Left lung (tissue), 10 donors: ENCODE results near the gene HIBADH. TPM values are rescaled to one million over a fixed set of nuclear protein-coding genes. Genes with fewer than 3 reads are reported as not detected.
"Not testable (repeated sequence)": the region's sequence is repeated elsewhere in the genome, so short reads cannot be mapped to it uniquely, and the experiment has no call there.

Source experiments
- ATAC-seq: fragments of 200-7000 bp; cut with Tn5 transposase; one replicate; pipeline ENCODE4 v1.9.1; 2020; ENCODE audit warnings: moderate library complexity
- DNase-seq, 4 donors: peaks; one replicate each; pipeline ENCODE4 v3.0.0-alpha.2; 2013 to 2020
- H3K27ac ChIP-seq, 2 donors: fragments of 200-600 bp; sonication (generic) in 1 of 2; one replicate each; pipeline versions ENCODE4 v1.5.0 to v1.8.0; 2020 to 2021
- H3K27me3 ChIP-seq, 2 donors: fragments of 200-600 bp; sonication (generic) in 1 of 2; one replicate each; pipeline versions ENCODE4 v1.5.0 to v1.8.0; 2020 to 2021
- H3K36me3 ChIP-seq, 2 donors: fragments of 200-600 bp; sonication (generic) in 1 of 2; one replicate each; pipeline versions ENCODE4 v1.5.0 to v1.8.0; 2020 to 2021
- H3K4me1 ChIP-seq, 2 donors: fragments of 200-600 bp; one replicate each; pipeline ENCODE4 v1.8.0; 2021
- H3K4me3 ChIP-seq, 2 donors: fragments of 200-600 bp; sonication (generic) in 1 of 2; one replicate each; pipeline versions ENCODE4 v1.5.0 to v1.8.0; 2020 to 2021; ENCODE audit warnings: mild to moderate bottlenecking in 1 of 2
- H3K9me3 ChIP-seq, 2 donors: fragments of 200-600 bp; sonication (generic) in 1 of 2; one replicate each; pipeline versions ENCODE4 v1.5.0 to v1.8.0; 2020 to 2021
- intact Hi-C, 2 donors: fragments of 100-400 bp; cut with DNase I; formaldehyde crosslinking; loops; one replicate each; pipeline versions ENCODE4 v1.11.2 to v1.14.2; 2022
- polyA plus RNA-seq, 6 donors: library from polyadenylated mRNA; unstranded; fragments of 120-200 nt; gene quantifications; one replicate each; pipeline ENCODE4 v1.2.1, GENCODE V29; 2013; ENCODE audit not compliant: insufficient read length in 6 of 6
- total RNA-seq, 2 donors: library from RNA; stranded (reverse); fragmentation: NEBNext Ultra II Directional; extraction: Animal tissue kit (Norgen Biotek cat#: 25700); gene quantifications; one replicate each; pipeline ENCODE4 v1.2.1, GENCODE V29; 2021
- TF ChIP-seq, protein P1 (sequence below), 2 donors: fragments of 200-600 bp; sonication (generic) in 1 of 2; IDR thresholded peaks; one replicate each; pipeline versions ENCODE4 v1.5.0 to v1.8.0; 2021; ENCODE audit warnings: antibody characterized with exemption in 2 of 2
- donor health status: DM: no; HTN: yes; CAD: no.
- donor health status: DM: no; HTN: no; CAD: no.

HIBADH gene
- total and polyA plus RNA-seq, 8 donors = 20.8 to 63.3 (median 49.4) TPM

DNA sequence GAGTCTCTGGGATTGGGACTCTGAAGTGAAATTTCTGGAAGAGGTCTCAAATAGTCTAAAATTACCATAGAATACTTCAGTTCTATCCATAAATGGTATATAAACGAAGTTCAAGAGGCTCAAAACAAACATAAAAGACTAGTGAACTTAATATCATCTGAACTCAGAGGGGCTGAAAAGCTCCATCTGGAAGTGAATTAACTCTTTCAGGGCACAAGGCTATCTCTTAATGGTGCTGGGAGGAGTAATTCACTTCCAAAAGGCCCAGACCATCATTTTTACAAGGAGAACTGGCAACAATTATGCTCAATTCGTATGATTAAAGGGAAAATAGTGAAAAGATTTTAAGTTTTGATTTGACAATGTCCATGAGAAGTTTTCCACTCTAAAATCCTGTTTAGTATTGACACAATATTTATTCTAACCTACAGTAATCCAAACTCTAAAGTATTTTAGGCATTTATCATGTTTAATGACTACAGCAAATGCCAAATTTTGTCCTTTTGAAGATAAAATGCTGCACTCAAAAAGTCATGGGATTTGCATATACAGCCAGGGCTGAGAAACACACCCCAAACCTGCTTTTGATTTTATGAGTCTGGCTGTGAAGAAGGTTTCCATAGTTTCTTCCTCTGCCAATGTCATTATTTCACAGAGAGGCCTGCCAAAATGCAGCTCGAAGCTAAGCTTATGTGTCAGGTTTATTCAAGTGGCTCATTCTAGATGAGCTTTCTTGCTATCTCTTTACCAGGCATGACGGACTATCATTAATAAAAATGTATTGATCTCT is 143.9 kb downstream of the HIBADH start:
- intact Hi-C loops = no loop called here
- Histone ChIP-seq H3K27ac (no peak overlapping the region), H3K36me3 (no peaks in the 10 kb centered on the region), H3K9me3 (no peaks in the 10 kb centered on the region), H3K27me3 (no peaks in the 10 kb centered on the region), H3K4me3 (no peak overlapping the region), H3K4me1 (no peaks in the 10 kb centered on the region)
- TF ChIP-seq, protein P1, sequence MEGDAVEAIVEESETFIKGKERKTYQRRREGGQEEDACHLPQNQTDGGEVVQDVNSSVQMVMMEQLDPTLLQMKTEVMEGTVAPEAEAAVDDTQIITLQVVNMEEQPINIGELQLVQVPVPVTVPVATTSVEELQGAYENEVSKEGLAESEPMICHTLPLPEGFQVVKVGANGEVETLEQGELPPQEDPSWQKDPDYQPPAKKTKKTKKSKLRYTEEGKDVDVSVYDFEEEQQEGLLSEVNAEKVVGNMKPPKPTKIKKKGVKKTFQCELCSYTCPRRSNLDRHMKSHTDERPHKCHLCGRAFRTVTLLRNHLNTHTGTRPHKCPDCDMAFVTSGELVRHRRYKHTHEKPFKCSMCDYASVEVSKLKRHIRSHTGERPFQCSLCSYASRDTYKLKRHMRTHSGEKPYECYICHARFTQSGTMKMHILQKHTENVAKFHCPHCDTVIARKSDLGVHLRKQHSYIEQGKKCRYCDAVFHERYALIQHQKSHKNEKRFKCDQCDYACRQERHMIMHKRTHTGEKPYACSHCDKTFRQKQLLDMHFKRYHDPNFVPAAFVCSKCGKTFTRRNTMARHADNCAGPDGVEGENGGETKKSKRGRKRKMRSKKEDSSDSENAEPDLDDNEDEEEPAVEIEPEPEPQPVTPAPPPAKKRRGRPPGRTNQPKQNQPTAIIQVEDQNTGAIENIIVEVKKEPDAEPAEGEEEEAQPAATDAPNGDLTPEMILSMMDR (IDR thresholded peaks at IDR 0.05) = no peak
- ATAC-seq (no peak), DNase-seq (no peak)

DNA sequence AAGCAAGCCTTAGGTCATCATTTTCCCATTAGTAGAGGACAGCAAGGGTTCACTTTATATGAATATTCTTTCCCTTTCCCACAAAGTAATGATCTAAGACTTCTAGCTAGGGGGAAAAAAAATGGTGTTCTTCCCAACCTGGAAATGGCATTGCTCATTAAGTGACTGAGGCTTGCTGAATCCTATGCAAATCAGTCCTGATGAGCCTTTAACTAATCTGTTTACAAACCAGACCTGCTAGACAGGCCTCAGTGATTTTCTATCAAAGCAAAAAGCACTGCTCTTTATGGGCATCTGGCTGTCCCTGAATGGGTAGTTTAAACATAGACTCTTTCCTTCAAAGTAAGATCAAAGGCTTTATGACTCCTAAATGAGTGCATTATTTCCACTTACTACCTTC is 146.3 kb downstream of the HIBADH start:
- ATAC-seq = no peak
- no peaks in the 10 kb centered on the region for H3K9me3 ChIP-seq
- no peaks in the 10 kb centered on the region for H3K4me1 ChIP-seq
- no peaks in the 10 kb centered on the region for H3K36me3 ChIP-seq
- no peaks in the 10 kb centered on the region for H3K27me3 ChIP-seq
- H3K4me3 ChIP-seq = no peak overlapping the region
- H3K27ac ChIP-seq = no peak overlapping the region
- no peak for DNase-seq
- intact Hi-C loops = no loop called here
- TF ChIP-seq, protein P1 (IDR thresholded peaks at IDR 0.05) = no peak

DNA sequence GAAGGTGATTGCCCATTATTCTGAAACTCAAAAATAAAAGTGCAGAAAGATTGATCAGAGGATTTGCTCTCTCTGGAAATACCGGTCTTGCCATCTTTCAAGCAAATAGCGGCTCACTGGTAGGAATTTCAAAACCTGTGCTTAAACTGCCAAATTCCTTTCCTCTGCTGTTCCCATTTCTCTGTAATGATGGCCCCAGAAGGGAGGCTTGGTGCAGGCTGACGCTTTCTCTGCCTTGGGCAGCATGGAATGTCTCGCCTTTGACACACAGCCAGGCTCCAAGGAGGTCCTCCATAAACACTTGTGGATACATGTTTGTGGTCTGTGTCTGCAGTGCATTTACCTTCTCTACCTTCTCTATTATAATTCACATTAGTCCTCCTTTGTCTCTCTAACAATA is 146.8 kb downstream of the HIBADH start:
- intact Hi-C loops = no loop called here
- Histone ChIP-seq H3K36me3 (no peaks in the 10 kb centered on the region), H3K4me3 (no peak overlapping the region), H3K27me3 (no peaks in the 10 kb centered on the region), H3K27ac (no peak overlapping the region), H3K9me3 (no peaks in the 10 kb centered on the region), H3K4me1 (no peaks in the 10 kb centered on the region)
- DNase-seq = no peak
- no peak for ATAC-seq
- TF ChIP-seq, protein P1 (IDR thresholded peaks at IDR 0.05) = no peak

DNA sequence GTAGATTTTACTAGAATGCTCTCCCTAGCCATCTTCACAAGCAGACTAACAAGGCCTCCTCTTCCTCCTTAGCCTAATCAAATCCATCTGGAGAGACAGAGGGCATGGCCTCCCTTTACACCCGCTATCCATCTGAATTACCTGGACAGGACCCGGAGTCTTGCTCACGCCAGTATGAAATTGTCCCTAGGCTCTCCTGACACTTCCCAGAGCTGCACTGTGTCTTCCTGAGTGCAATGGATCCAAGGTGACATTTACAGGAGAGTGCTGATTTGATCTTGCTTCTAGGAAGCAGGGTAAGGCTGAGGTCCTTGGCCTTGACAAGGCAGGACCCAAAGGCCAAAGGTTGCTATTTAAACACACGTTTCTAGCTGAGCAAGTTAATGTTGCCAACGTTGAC is 147.8 kb downstream of the HIBADH start:
- Histone ChIP-seq H3K4me1 (no peaks in the 10 kb centered on the region), H3K27me3 (no peaks in the 10 kb centered on the region), H3K9me3 (no peaks in the 10 kb centered on the region), H3K27ac (no peak overlapping the region), H3K36me3 (no peaks in the 10 kb centered on the region), H3K4me3 (no peak overlapping the region)
- intact Hi-C loops = no loop called here
- TF ChIP-seq, protein P1 (IDR thresholded peaks at IDR 0.05) = no peak
- no peak for DNase-seq
- no peak for ATAC-seq

DNA sequence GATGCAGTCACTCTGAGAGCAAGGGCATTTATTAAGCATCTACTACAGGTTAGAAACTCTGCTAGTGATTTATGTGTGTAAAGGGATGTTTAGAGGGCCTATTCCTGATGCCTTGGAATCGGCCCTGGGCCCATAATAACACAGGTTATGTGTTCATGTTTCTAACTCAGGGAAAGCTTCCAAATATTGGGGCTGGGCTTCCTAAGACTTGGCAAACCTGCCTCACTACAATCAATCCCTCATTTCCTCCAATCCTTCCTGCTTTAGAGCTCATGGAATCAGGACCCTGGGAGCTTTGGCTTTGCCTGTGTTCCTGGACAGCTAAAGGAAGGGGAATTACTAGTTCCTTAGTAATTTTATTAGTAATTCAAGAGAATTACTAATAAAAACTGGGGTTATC is 148.8 kb downstream of the HIBADH start:
- Histone ChIP-seq H3K27me3 (no peaks in the 10 kb centered on the region), H3K4me3 (no peak overlapping the region), H3K4me1 (no peaks in the 10 kb centered on the region), H3K27ac (no peak overlapping the region), H3K36me3 (no peaks in the 10 kb centered on the region), H3K9me3 (no peaks in the 10 kb centered on the region)
- intact Hi-C loops = no loop called here
- DNase-seq (no peak), ATAC-seq (no peak)
- TF ChIP-seq, protein P1 (IDR thresholded peaks at IDR 0.05) = no peak

DNA sequence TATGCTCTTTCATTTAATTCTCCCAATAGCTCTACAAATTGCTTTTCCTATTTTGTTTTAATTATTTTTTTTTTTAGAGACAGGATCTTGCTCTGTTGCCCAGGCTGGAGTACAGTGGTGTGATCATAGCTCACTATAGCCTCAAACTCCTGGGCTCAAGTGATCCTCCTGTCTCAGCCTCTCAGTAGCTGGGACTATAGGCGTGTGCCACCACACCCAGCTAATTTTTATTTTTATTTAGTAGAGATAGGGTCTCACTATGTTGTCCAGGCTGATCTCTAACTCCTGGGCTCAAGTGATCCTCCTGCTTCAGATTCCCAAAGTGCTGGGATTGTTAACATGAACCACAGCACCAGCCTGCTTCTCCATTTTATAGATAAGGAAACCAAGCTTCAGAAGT is 151.3 kb downstream of the HIBADH start:
- intact Hi-C loops, DNase-seq, H3K27ac ChIP-seq, H3K9me3 ChIP-seq, H3K4me3 ChIP-seq, ATAC-seq, H3K27me3 ChIP-seq, H3K4me1 ChIP-seq, H3K36me3 ChIP-seq: not testable (repeated sequence)
